HG03097 (cell line): Measurements from ENCODE around the gene RHEBL1.

Experiments
- ATAC-seq: cut with Tn5 transposase; IDR thresholded peaks from one replicate; pipeline ENCODE4 v1.9.1; 2021; ENCODE audit not compliant: unreplicated experiment, low FRiP score

RHEBL1 gene

GRCh38 chr12:49055092-49055491 lies 14.7 kb downstream of the RHEBL1 start:
- no peak for ATAC-seq

GRCh38 chr12:49054524-49054923 lies 15.3 kb downstream of the RHEBL1 start:
- no peak for ATAC-seq

- no peak for ATAC-seq
Observed at GRCh38 chr12:49054096-49054495, 15.7 kb downstream of the RHEBL1 start.

- ATAC-seq: no peak
Observed at GRCh38 chr12:49052451-49053208, 17.1 kb downstream of the RHEBL1 start.

DNA sequence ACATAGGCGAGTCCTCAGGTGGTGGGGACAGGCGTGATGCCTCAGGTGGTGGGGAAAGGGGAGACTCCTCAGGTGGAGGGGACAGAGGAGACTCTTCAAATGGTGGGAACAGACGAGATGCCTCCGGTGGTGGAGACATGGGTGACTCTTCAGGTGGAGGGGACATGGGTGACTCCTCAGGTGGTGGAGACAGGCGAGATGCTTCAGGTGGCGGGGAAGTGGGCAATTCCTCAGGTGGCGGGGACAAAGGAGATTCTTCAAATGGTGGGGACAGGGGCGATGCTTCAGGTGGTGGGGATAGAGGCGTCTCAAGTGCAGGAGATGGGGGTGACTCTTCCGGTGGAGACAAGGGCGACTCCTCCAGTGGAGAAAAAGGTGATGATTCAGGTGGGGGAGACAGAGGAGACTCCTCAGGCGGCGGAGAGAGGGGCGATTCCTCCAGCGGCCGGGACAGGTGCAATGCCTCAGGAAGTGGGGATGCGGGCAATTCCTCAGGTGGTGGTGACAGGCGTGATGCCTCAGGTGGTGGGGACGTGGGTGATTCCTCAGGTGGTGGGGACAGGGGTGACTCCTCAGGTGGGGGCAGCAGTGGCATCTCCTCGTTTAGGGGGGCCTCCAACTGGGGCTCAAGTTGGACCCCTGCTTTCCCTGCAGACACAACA lies 17.9 kb downstream of the RHEBL1 start:
- ATAC-seq: no peak

- no peak for ATAC-seq
Observed at GRCh38 chr12:49051373-49051764, 18.4 kb downstream of the RHEBL1 start.

GRCh38 chr12:49050507-49051372 lies 19.0 kb downstream of the RHEBL1 start:
- ATAC-seq: no peak

DNA sequence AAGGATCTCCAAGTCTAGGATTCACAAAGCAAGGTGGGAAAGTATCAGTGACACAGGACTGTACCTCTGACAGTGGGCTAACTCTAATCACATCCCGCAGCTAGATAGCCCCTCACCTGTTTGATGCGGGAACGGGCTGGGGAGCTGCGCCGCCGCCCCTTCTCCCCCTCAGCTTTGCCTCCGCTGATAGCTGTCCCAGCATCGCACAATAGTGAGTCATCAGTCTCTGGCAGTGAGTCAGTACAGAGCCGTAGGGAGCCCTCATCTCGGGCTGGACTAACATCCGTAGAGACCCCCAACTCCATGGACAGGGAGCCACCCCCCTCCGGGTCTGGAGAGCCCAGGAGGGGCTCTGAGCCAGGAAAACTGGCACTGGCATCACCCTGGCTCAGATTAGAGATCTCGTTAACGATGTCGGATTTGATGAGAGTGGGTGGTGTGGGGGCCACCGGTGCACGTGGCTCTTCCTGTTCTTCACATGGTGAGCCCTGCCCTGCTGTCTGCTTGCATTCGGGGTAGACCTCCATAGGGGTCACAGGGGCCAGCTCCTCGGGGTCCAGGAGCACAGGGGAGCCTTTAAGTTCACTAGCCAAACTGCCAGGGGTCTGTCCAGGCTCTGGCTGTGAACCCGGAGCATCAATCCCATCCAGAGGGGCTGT lies 20.1 kb downstream of the RHEBL1 start:
- ATAC-seq: no peak

- ATAC-seq: no peak
Observed at GRCh38 chr12:49048953-49049352, 20.8 kb downstream of the RHEBL1 start.

GRCh38 chr12:49046129-49046895 lies 23.5 kb downstream of the RHEBL1 start:
- no peak for ATAC-seq

GRCh38 chr12:49044660-49045059 lies 25.1 kb downstream of the RHEBL1 start:
- no peak for ATAC-seq

GRCh38 chr12:49043856-49044258 lies 25.9 kb downstream of the RHEBL1 start:
- no peak for ATAC-seq

DNA sequence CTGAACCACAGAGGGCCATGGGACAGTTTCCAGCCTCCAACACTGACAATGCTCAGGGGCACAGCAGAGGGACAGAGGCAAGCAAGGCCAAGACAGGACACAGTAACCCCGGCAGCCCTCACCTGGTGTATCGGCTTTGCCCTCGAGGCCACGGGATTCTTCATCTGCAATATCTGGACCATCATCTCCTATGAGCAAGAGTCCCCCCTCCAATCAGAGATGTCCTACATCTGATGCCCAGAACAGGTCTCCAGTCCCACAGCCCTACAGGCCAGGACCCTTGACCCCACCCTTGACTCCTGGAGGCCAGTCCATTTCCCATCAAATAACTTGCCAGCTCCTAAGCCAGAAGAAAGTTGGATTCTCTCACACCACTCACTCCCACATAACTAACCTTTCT lies 26.5 kb downstream of the RHEBL1 start:
- ATAC-seq: no peak

DNA sequence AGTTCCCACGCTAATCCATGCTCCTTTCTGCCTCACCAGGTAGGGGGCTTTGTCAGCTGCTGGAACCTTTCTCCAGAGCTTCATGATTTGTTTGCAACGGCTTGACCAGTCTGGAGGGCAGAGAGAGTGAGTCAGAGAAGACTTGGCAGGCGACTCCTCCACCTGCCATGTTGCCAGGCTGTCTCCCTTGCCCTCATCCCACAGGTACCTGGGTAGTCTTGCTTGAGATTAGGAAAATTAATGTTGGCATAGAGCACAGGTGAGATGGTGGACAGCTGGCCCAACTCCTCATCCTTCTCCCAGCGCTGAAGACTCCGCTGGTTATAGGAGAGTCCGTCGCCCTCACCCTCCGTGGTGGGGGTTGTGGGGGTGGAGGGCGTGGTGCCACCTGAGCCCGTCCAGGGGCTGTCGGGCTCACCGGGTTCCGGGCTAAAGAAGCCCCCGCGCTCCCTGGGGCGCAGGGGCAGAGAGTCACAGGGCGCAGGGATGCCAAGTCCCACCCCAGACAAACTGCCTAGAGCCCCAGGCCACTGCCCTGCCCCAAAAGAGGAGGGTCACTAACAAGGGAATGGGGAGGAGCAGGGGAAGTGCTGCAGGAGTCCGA lies 27.8 kb downstream of the RHEBL1 start:
- ATAC-seq: no peak

DNA sequence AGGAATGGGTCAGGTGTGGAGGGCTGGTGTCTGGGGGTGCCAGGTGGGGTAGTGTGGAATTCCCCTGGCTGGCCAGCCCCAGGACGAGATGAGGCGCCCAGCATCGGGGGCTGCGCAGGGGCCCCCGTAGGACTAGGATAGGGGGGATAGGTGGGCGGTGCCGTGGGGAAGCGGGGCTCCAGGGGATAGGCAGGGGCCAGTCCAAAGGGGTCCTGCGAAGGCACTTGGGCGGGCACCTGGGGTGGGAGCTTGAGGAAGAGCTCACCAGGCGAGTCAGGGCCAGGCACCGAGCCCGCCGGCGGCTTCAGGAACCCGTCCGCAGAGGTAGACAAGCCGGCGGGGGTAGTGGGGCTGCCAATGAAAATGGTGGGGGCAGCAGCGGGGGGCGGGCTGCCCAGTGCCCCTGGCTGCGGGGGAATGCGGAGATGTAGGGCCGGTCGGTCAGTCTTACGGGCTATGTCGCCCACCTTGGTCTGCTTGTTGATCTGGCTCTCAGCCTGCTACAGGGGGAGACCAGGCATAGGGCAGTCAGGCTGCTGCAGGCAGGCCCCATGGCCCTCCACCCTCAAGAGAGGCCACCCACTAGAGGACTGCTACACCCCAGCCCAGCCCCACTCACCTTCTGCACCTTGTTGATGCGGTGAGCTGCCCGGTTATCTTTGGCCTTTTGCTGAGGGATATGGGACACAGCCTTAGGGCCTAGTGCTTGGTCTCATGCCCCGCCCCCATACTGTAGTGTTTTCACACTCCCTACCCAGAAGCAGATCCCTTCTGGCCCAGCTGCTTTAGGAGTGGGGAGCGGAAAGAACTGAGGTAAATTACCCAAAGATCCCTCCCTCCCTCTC lies 28.5 kb downstream of the RHEBL1 start:
- ATAC-seq: no peak

GRCh38 chr12:49040364-49040855 lies 29.4 kb downstream of the RHEBL1 start:
- ATAC-seq: no peak

GRCh38 chr12:49039421-49040363 lies 30.1 kb downstream of the RHEBL1 start:
- ATAC-seq: no peak
